ENCODE measurements around the gene RANGAP1. TPM values are rescaled to one million over a fixed set of nuclear protein-coding genes. Genes with fewer than 3 reads are reported as not detected.

The RANGAP1 gene
- total and polyA plus RNA-seq, 2 of the 4 experiments (the other 2 are of a cell fraction), result 71.2 to 148 TPM

DNA sequence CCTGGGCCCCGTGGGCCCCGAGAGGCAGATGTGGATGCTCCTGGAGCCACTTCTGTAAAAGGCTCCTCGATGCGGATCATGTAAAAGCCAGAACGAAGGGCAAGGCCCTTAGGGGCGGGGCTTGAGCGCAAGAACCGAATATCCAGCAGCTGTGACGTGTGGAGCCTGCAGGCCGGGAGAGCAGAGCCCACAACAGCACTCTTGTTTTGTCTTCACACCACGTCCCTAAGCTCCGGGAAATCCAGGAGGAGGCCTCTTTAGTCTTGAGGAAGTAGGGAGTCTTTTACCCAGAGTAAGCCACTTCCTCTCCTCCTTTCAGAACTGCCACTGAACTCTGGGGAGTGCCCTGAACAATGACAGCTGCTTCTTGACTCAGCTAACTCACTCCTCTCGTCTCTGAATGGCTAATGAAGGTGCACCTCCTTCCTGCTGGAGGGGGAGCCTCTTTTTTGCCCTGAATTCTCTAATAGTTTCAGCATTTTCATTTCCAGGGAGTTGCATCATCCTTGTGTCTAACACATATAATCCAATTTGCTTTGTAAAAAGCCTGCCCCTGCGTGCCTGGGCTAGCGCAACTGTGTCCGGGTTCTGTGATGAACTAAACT, 68.3 kb downstream of the RANGAP1 start:
- H3K4ac ChIP-seq (ENCODE audit: low read depth, low read length), result peak overlapping the region; percentile 96
- H2BK5ac ChIP-seq (ENCODE audit: low read depth, low read length, poor library complexity, severe bottlenecking), result peak overlapping the region; percentile 70
- BruUV-seq (replicated peaks), result no TSS peak
- peak overlapping the region; percentile 73 for H3K56ac ChIP-seq (ENCODE audit: extremely low read depth, insufficient read depth, low read length)
- H3K23ac ChIP-seq (ENCODE audit: low read depth, low read length), result peak overlapping the region; percentile 76
- peak overlapping the region; percentile 37; the same call in 2 of the 3 replicates for H2BK15ac ChIP-seq (ENCODE audit: low read depth, low read length)
- H3K4me2 ChIP-seq (ENCODE audit: low read depth, low read length), result peak overlapping the region; percentile 42
- peaks cover 21% of the 10 kb centered on the region for H3K36me3 ChIP-seq (ENCODE audit: control insufficient read depth, insufficient read depth, low read length)
- in situ Hi-C loops (cut with MboI; ENCODE audit: low sequenced_read_pairs) (no loop called here), dilution Hi-C loops (cut with HindIII; ENCODE audit: low sequenced_read_pairs, unreplicated experiment) (no loop called here), intact Hi-C loops (cut with micrococcal nuclease) (no loop called here)
- peaks cover 7 to 28% of the 10 kb centered on the region in 2 experiments; a peak in 2 of 4 replicates for H3K79me1 ChIP-seq (ENCODE audit: low read depth in 1 of 2, low read length in 2 of 2)
- no peaks in the 10 kb centered on the region for H4K20me1 ChIP-seq (ENCODE audit: insufficient read depth, low read length)
- CTCF ChIA-PET, result interaction anchor here (0.6 kb wide), 1 partner anchor 52 kb away, joined by 3 read pairs; no protein-coding TSS in a partner anchor
- peak overlapping the region; percentile 33; the same call in 1 of the 2 replicates for H2AK5ac ChIP-seq (ENCODE audit: low read depth, low read length)
- no peaks in the 10 kb centered on the region for H3K27me3 ChIP-seq (ENCODE audit: control insufficient read depth, insufficient read depth, low read length)
- H3K9me1 ChIP-seq (ENCODE audit: insufficient read depth, low read length), result peaks cover 21% of the 10 kb centered on the region
- peak overlapping the region; percentile 33; the same call in 1 of the 2 replicates for H3K18ac ChIP-seq (ENCODE audit: low read depth, low read length)
- peak overlapping the region; percentile 40 for H2BK20ac ChIP-seq (ENCODE audit: low read depth, low read length)
- peak overlapping the region; percentile 11; the same call in 1 of the 2 replicates for H3K4me3 ChIP-seq (ENCODE audit: insufficient read depth, low read depth, low read length)
- peak overlapping the region; percentile 77 for H2BK120ac ChIP-seq (ENCODE audit: low read depth, low read length)
- peak overlapping the region; percentile 80 for H4K5ac ChIP-seq (ENCODE audit: low read depth, low read length)
- H2AK9ac ChIP-seq (replicated peaks; ENCODE audit: low read depth, low read length, poor library complexity), result peak overlapping the region; percentile 79
- peak overlapping the region; percentile 88 for H2AFZ ChIP-seq (replicated peaks; ENCODE audit: low read length, poor library complexity)
- ATAC-seq (ENCODE audit: low read depth) (peak; percentile 95), DNase-seq (peak; percentile 92)
- H4K91ac ChIP-seq (ENCODE audit: insufficient read depth, low read depth, low read length), result peak overlapping the region; percentile 94
- POLR2A ChIA-PET (ENCODE audit: unreplicated experiment), result interaction anchor here (0.6 kb wide), 1 partner anchor 918 kb away, joined by 3 read pairs; no protein-coding TSS in a partner anchor
- peak overlapping the region; percentile 34 to 91; a peak in 3 of 4 replicates for H4K8ac ChIP-seq (ENCODE audit: low read depth in 2 of 2, low read length in 2 of 2)
- H3K4me1 ChIP-seq (ENCODE audit: control insufficient read depth, insufficient read depth, low read length), result peaks cover 18% of the 10 kb centered on the region
- peak overlapping the region; percentile 82 for H3K27ac ChIP-seq (ENCODE audit: insufficient read depth, low read length)
- 14% methylated on average over 4 of the region's 16 CpGs; no CpG with 5 or more reads in 1 of the 2 experiments for WGBS, 2 experiments (ENCODE audit: extremely low coverage in 2 of 2, insufficient read length in 1 of 2)
- peak overlapping the region; percentile 47 for H3K9ac ChIP-seq (ENCODE audit: low read depth, low read length)
- H3K14ac ChIP-seq (replicated peaks; ENCODE audit: low read depth, low read length), result peak overlapping the region; percentile 90
- H3K9me3 ChIP-seq (ENCODE audit: control insufficient read depth, insufficient read depth, low read length), result no peaks in the 10 kb centered on the region
- no peak for TF ChIP-seq RFX5 (IDR thresholded peaks at IDR 0.05; ENCODE audit: low read depth, low read length)
- no peak; the same call in 1 of the 2 replicates for TF ChIP-seq NFE2L2 (IDR thresholded peaks at IDR 0.05; ENCODE audit: low read depth, low read length)
- TF ChIP-seq RCOR1 (IDR thresholded peaks at IDR 0.05; ENCODE audit: insufficient replicate concordance, low read length), result no peak
- no peak for TF ChIP-seq MAFK (IDR thresholded peaks at IDR 0.05; ENCODE audit: low read depth, low read length)
- TF ChIP-seq CEBPB (IDR thresholded peaks at IDR 0.05; ENCODE audit: low read depth, low read length), result peak; percentile 98
- TF ChIP-seq POLR2A (IDR thresholded peaks at IDR 0.05; ENCODE audit: low read depth, low read length), result peak; percentile 58; the same call in 1 of the 2 replicates
- TF ChIP-seq, protein P1, sequence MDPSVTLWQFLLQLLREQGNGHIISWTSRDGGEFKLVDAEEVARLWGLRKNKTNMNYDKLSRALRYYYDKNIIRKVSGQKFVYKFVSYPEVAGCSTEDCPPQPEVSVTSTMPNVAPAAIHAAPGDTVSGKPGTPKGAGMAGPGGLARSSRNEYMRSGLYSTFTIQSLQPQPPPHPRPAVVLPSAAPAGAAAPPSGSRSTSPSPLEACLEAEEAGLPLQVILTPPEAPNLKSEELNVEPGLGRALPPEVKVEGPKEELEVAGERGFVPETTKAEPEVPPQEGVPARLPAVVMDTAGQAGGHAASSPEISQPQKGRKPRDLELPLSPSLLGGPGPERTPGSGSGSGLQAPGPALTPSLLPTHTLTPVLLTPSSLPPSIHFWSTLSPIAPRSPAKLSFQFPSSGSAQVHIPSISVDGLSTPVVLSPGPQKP (IDR thresholded peaks at IDR 0.05; ENCODE audit: borderline replicate concordance, low read depth, low read length), result no peak
- TF ChIP-seq FOS (IDR thresholded peaks at IDR 0.05; ENCODE audit: low read depth, low read length), result no peak
- no peak for TF ChIP-seq BHLHE40 (IDR thresholded peaks at IDR 0.05; ENCODE audit: low read depth, low read length)
- TF ChIP-seq SMC3 (IDR thresholded peaks at IDR 0.05; ENCODE audit: low read depth, low read length), result no peak
- TF ChIP-seq, protein P2, sequence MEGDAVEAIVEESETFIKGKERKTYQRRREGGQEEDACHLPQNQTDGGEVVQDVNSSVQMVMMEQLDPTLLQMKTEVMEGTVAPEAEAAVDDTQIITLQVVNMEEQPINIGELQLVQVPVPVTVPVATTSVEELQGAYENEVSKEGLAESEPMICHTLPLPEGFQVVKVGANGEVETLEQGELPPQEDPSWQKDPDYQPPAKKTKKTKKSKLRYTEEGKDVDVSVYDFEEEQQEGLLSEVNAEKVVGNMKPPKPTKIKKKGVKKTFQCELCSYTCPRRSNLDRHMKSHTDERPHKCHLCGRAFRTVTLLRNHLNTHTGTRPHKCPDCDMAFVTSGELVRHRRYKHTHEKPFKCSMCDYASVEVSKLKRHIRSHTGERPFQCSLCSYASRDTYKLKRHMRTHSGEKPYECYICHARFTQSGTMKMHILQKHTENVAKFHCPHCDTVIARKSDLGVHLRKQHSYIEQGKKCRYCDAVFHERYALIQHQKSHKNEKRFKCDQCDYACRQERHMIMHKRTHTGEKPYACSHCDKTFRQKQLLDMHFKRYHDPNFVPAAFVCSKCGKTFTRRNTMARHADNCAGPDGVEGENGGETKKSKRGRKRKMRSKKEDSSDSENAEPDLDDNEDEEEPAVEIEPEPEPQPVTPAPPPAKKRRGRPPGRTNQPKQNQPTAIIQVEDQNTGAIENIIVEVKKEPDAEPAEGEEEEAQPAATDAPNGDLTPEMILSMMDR (conservative IDR thresholded peaks at IDR 0.05; ENCODE audit: low read depth, low read length), result no peak
- no peak for TF ChIP-seq MXI1 (IDR thresholded peaks at IDR 0.05; ENCODE audit: borderline replicate concordance, low read depth, low read length)
- no peak for TF ChIP-seq CHD1 (IDR thresholded peaks at IDR 0.05; ENCODE audit: low read depth, low read length)
- no peak for TF ChIP-seq RAD21 (IDR thresholded peaks at IDR 0.05; ENCODE audit: low read length)
- TF ChIP-seq MAZ (IDR thresholded peaks at IDR 0.05; ENCODE audit: borderline replicate concordance, low read depth, low read length), result peak; percentile 23; the same call in 1 of the 2 replicates
